Spleen (tissue), 11 donors: ENCODE measurements around the gene TFPT. TPM values are rescaled to one million over a fixed set of nuclear protein-coding genes. Genes with fewer than 3 reads are reported as not detected.
"Not testable (repeated sequence)": the region's sequence is repeated elsewhere in the genome, so short reads cannot be mapped to it uniquely, and the experiment has no call there.

Source experiments
- DNase-seq: peaks from one replicate; pipeline ENCODE4 v3.0.0-alpha.2; 2020
- H3K27ac ChIP-seq, 8 donors: fragments of 200-600 bp; sonication (generic) in 7 of 8; 1 replicate in 4 of 8; 2 replicates in 4 of 8; pipeline versions ENCODE4 v1.5.0 to v1.8.0; 2016 to 2021; ENCODE audit warnings: inconsistent platforms in 4 of 8, mild to moderate bottlenecking in 4 of 8, moderate library complexity in 1 of 8
- H3K27me3 ChIP-seq, 7 donors: fragments of 200-600 bp; sonication (generic) in 6 of 7; replicated peaks in 1 of 7; 1 replicate in 4 of 7; 2 replicates in 3 of 7; pipeline versions ENCODE4 v1.5.0 to v1.8.0; 2016 to 2021; ENCODE audit warnings: inconsistent platforms in 3 of 7, mild to moderate bottlenecking in 1 of 7
- H3K36me3 ChIP-seq, 6 donors: fragments of 200-600 bp; sonication (generic) in 5 of 6; 1 replicate in 4 of 6; 2 replicates in 2 of 6; pipeline versions ENCODE4 v1.5.0 to v1.8.0; 2016 to 2021; ENCODE audit warnings: inconsistent platforms in 2 of 6
- H3K4me1 ChIP-seq, 6 donors: fragments of 200-600 bp; sonication (generic) in 5 of 6; 1 replicate in 3 of 6; 2 replicates in 3 of 6; pipeline versions ENCODE4 v1.5.0 to v1.8.0; 2016 to 2021; ENCODE audit warnings: inconsistent platforms in 3 of 6
- H3K4me3 ChIP-seq, 8 donors: fragments of 200-600 bp; sonication (generic) in 7 of 8; 1 replicate in 4 of 8; 2 replicates in 4 of 8; pipeline versions ENCODE4 v1.5.0 to v1.8.0; 2016 to 2021; ENCODE audit warnings: inconsistent platforms in 4 of 8, mild to moderate bottlenecking in 4 of 8, moderate library complexity in 2 of 8
- H3K9me3 ChIP-seq, 8 donors: fragments of 200-600 bp; sonication (generic) in 7 of 8; 1 replicate in 4 of 8; 2 replicates in 4 of 8; pipeline versions ENCODE4 v1.5.0 to v1.8.0; 2016 to 2021; ENCODE audit warnings: inconsistent platforms in 4 of 8
- POLR2A ChIP-seq, 3 donors: fragments of 450-650 bp; IDR thresholded peaks; one replicate each; pipeline ENCODE4 v1.5.1; 2017; ENCODE audit warnings: antibody characterized with exemption in 3 of 3, mild to moderate bottlenecking in 1 of 3
- POLR2AphosphoS5 ChIP-seq, 3 donors: sonication (generic); formaldehyde crosslinking; IDR thresholded peaks; one replicate each; pipeline ENCODE4 v1.5.1; 2017; ENCODE audit warnings: antibody characterized with exemption in 3 of 3
- WGBS, 5 donors: extraction: QIAGEN DNeasy Blood & Tissue Kit in 3 of 5; methylation state at CpG; one replicate each; pipeline versions ENCODE4 v1.1.5 to v1.1.7; 2013 to 2018; 5-methylcytosine and 5-hydroxymethylcytosine counted together
- intact Hi-C: fragments of 100-400 bp; cut with DNase I; formaldehyde crosslinking; loops from one replicate; pipeline ENCODE4 v1.15.0; 2023; ENCODE audit warnings: low total_unique reads
- polyA plus RNA-seq, 3 donors: library from polyadenylated mRNA; stranded (reverse); fragments of 200-250 nt; gene quantifications; one replicate each; pipeline ENCODE4 v1.2.1, GENCODE V29; 2013
- total RNA-seq, 7 donors: library from RNA; depleted of rRNA in 3 of 7; stranded (reverse); fragments of >200 nt in 3 of 7; fragmentation: NEBNext Ultra II Directional in 4 of 7; extraction: Animal tissue kit (Norgen Biotek cat#: 25700) in 4 of 7; gene quantifications; one replicate each; pipeline versions ENCODE4 v1.1.0 to v1.2.1, GENCODE V29; 2016 to 2021
- TF ChIP-seq, protein P1 (sequence below), 11 experiments: fragments of 200-600 bp in 7 of 11; fragments of 450-650 bp in 4 of 11; sonication (generic) in 4 of 11; IDR thresholded peaks in 8 of 11; conservative IDR thresholded peaks in 3 of 11; 1 replicate in 7 of 11; 2 replicates in 4 of 11; pipeline versions ENCODE4 v1.4.0 to v1.8.0; 2016 to 2021; ENCODE audit warnings: antibody characterized with exemption in 11 of 11, inconsistent platforms in 4 of 11, mild to moderate bottlenecking in 1 of 11
- donor health status: healthy with polysubstance abuse.
- donor health status: DM: no; HTN: no; CAD: no; lungs with moderate emphysema.
- donor health status: DM: no; HTN: no; CAD: no.
- donor health status: Bipolar disorder and iron deficiency.
- donor health status: healthy.
- donor health status: DM: no; HTN: no; CAD: no.
- donor health status: DM: yes; HTN: yes; CAD: no.

TFPT gene
- total and polyA plus RNA-seq, 10 donors, result 16.5 to 36.5 (median 21.8) TPM

DNA sequence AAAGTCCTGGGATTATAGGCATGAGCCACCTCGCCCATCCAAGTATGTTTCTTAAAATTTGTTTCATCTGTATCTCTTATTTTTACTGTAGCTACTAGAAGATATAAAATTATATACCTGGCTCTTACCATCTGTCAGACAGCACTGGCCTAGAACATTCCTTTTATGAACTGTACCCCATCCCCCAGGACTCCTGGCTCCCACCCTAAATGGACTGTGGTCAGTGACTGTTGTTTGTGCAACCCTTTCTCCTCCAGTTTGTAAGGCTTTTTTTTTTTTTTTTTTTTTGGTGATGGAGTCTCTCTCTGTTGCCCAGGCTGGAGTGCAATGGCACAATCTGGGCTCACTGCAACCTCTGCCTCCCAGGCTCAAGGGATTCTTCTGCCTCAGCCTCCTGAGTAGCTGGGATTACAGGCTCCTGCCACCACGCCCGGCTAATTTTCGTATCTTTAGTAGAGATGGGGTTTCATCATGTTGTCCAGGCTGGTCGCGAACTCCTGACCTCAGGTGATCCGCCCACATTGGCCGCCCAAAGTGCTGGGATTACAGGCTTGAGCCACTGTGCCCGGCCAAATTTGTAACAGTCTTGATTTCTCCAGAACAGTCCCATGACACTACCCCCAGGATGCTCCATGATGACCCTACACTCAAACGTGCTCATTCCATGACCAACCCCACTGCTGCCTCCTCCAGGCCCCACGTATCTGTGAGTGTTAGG is 10.3 kb downstream of the TFPT start:
- 84 to 93% (median 92%) methylated on average over 11 of the region's 11 CpGs for WGBS, 5 donors
- intact Hi-C loops, result no loop called here
- DNase-seq, result peak; percentile 50

DNA sequence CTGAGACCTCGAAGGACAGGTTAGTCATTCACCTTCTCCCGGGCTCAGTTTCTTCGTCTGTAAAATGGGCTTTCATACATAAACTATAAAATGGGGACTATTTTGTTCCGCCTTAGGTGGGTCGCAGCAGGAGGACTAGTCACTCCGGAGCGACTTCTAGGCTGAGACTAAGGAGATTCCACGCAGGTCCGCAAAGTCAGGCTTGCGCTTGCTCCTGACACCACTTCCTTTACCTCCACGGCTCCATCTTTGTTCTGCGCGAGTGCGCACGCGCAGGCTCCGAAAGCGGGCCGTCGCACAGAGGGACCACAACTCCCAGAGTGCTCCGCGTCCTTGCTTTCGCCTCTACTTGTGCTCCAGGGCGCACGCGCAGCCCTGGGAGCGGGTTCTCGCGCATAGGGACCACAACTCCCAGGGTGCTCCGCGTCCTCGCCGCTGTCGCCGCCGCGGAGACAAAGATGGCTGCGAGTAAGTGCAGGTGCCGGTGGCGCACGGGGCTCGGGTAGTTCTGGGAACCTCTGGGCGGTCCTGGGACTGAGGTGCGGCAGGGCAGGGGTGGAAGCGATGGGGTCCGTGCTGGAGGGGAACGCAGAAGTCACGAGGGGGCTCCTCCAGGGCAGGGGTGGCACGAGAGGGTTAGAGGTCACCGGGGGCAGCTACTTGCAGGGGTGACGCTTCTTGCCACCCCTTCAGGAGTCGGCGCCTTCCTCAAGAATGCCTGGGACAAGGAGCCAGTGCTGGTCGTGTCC is 12.9 kb downstream of the TFPT start, which contains the start of gene NDUFA3:
NDUFA3 (plus strand) TSS at position 435 of the 749 bp plus-strand sequence; CDS start at position 459, 24 bp downstream.
- DNase-seq, result peak; percentile 99
- intact Hi-C loops, result no loop called here
- Histone ChIP-seq H3K4me1 (peaks cover 7 to 85% (median 27%) of the 10 kb centered on the region in 6 donors), H3K27ac (peak within 1 kb of the TSS; percentile 66 to 89 (median 82)), H3K27me3 (no peaks in the 10 kb centered on the region), H3K9me3 (no peaks in the 10 kb centered on the region), H3K36me3 (peaks cover 0 to 34% (median 21%) of the 10 kb centered on the region in 6 donors), H3K4me3 (peak within 1 kb of the TSS; percentile 78 to 99 (median 94))
- TF ChIP-seq POLR2A (IDR thresholded peaks at IDR 0.05) (peak in 2 of 3 donors; percentile 7 to 41), POLR2AphosphoS5 (IDR thresholded peaks at IDR 0.05) (peak; percentile 96 to 98 (median 97))
- TF ChIP-seq, protein P1, sequence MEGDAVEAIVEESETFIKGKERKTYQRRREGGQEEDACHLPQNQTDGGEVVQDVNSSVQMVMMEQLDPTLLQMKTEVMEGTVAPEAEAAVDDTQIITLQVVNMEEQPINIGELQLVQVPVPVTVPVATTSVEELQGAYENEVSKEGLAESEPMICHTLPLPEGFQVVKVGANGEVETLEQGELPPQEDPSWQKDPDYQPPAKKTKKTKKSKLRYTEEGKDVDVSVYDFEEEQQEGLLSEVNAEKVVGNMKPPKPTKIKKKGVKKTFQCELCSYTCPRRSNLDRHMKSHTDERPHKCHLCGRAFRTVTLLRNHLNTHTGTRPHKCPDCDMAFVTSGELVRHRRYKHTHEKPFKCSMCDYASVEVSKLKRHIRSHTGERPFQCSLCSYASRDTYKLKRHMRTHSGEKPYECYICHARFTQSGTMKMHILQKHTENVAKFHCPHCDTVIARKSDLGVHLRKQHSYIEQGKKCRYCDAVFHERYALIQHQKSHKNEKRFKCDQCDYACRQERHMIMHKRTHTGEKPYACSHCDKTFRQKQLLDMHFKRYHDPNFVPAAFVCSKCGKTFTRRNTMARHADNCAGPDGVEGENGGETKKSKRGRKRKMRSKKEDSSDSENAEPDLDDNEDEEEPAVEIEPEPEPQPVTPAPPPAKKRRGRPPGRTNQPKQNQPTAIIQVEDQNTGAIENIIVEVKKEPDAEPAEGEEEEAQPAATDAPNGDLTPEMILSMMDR (IDR thresholded peaks at IDR 0.05 in 8 of 11, conservative IDR thresholded peaks at IDR 0.05 in 3 of 11), result peak in 2 of 11 experiments; percentile 25 to 27
- WGBS, 5 donors, result 3 to 4% (median 3%) methylated on average over 47 to 54 of the region's 54 CpGs

More for the DNA sequence above, 10.3 kb downstream of the TFPT start:
- peaks cover 0 to 60% (median 47%) of the 10 kb centered on the region in 6 donors for H3K36me3 ChIP-seq
- H3K4me3 ChIP-seq, result no peak overlapping the region
- peaks cover 7 to 61% (median 24%) of the 10 kb centered on the region in 6 donors for H3K4me1 ChIP-seq
- no peaks in the 10 kb centered on the region for H3K9me3 ChIP-seq
- TF ChIP-seq POLR2AphosphoS5 (IDR thresholded peaks at IDR 0.05), result no peak
- TF ChIP-seq POLR2A (IDR thresholded peaks at IDR 0.05), result no peak
- TF ChIP-seq, protein P1 (IDR thresholded peaks at IDR 0.05 in 8 of 11, conservative IDR thresholded peaks at IDR 0.05 in 3 of 11), result no peak
- no peak overlapping the region for H3K27ac ChIP-seq
- H3K27me3 ChIP-seq, result no peaks in the 10 kb centered on the region

DNA sequence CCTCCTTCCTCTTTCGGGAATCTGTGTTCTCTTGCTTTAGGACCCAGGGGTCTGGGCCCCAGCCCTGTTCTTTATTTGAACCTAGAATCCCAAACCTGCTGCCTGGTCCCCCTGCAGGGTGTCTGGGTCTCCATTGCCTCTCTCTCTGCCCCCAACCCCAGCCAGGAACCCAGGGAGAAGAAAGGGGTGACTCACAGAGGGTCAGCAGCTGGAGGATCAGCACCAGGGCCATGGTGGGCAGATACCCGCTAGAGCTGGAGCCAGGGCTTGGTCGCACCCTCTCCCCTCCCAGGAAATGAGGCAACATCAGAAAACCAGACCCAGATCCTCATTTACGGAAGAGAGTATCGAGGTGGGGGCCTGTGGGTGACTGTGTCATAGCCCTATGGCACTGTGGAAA is 14.9 kb downstream of the TFPT start, which contains the start of gene OSCAR:
OSCAR (minus strand) TSS at position 243 of the 400 bp plus-strand sequence; CDS start at position 232, 11 bp downstream.
- Histone ChIP-seq H3K27me3 (peaks cover 0 to 9% (median 4%) of the 10 kb centered on the region in 7 donors), H3K4me1 (peaks cover 11 to 94% (median 36%) of the 10 kb centered on the region in 6 donors), H3K4me3 (peak within 1 kb of the TSS in 4 of 8 donors; percentile 4 to 52 (median 26)), H3K36me3 (peaks cover 0 to 14% (median 2%) of the 10 kb centered on the region in 6 donors), H3K27ac (peak within 1 kb of the TSS in 7 of 8 donors; percentile 53 to 89 (median 77)), H3K9me3 (no peaks in the 10 kb centered on the region)
- TF ChIP-seq POLR2AphosphoS5 (IDR thresholded peaks at IDR 0.05), result peak in 2 of 3 donors; percentile 10 to 52
- TF ChIP-seq, protein P1 (IDR thresholded peaks at IDR 0.05 in 8 of 11, conservative IDR thresholded peaks at IDR 0.05 in 3 of 11), result no peak
- 32 to 53% (median 41%) methylated on average over 5 of the region's 5 CpGs for WGBS, 5 donors
- peak; percentile 82 for DNase-seq
- intact Hi-C loops, result no loop called here

DNA sequence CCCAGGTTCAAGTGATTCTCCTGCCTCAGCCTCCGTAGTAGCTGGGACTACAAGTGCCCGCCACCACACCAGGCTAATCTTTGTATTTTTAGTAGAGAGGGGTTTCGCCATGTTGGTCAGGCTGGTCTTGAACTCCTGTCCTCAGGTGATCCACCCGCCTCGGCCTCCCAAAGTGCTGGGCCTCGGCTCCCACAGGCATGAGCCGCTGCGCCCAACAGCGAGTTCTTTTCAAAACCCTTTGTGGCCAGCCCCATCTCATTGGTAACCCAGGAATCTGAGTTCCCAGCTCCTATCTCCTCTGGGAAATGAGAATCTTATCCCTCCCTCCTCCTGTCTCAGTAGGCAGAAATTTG is 15.6 kb downstream of the TFPT start:
- H3K36me3 ChIP-seq, result peaks cover 0 to 14% (median 0%) of the 10 kb centered on the region in 6 donors
- WGBS, 5 donors, result 74 to 94% (median 82%) methylated on average over 9 of the region's 9 CpGs
- peak overlapping the region in 4 of 8 donors; percentile 4 to 52 (median 26) for H3K4me3 ChIP-seq
- H3K27ac ChIP-seq, result peak overlapping the region in 6 of 8 donors; percentile 70 to 89 (median 80)
- intact Hi-C loops, H3K9me3 ChIP-seq: not testable (repeated sequence)
- peak; percentile 72 for DNase-seq
- H3K4me1 ChIP-seq, result peaks cover 11 to 94% (median 38%) of the 10 kb centered on the region in 6 donors
- H3K27me3 ChIP-seq, result peaks cover 0 to 16% (median 11%) of the 10 kb centered on the region in 7 donors
